Transverse colon (tissue), 4 donors: ENCODE measurements around the gene PLA2G7. TPM values are rescaled to one million over a fixed set of nuclear protein-coding genes. Genes with fewer than 3 reads are reported as not detected.

Source experiments
- DNase-seq: peaks from one replicate; pipeline ENCODE4 v3.0.0-alpha.2; 2019
- H3K27ac ChIP-seq, 4 donors: fragments of 200-600 bp; sonication (generic); 2 replicates each; pipeline ENCODE4 v1.5.1; 2016 to 2018; ENCODE audit warnings: inconsistent platforms in 4 of 4
- H3K27me3 ChIP-seq: fragments of 200-600 bp; sonication (generic); 2 replicates; pipeline ENCODE4 v1.5.1; 2017; ENCODE audit warnings: inconsistent platforms
- H3K36me3 ChIP-seq, 4 donors: fragments of 200-600 bp; sonication (generic); 2 replicates each; pipeline ENCODE4 v1.5.1; 2017 to 2019; ENCODE audit warnings: inconsistent platforms in 4 of 4
- H3K4me1 ChIP-seq, 4 donors: fragments of 200-600 bp; sonication (generic); 2 replicates each; pipeline ENCODE4 v1.5.1; 2017 to 2020; ENCODE audit warnings: inconsistent platforms in 4 of 4
- H3K4me3 ChIP-seq, 4 donors: fragments of 200-600 bp; sonication (generic); 1 replicate in 1 of 4; 2 replicates in 3 of 4; pipeline versions ENCODE4 v1.5.1 to v1.6.1; 2017 to 2019; ENCODE audit warnings: inconsistent platforms in 4 of 4
- H3K9me3 ChIP-seq, 2 donors: fragments of 200-600 bp; sonication (generic); 2 replicates each; pipeline ENCODE4 v1.5.1; 2017 to 2019; ENCODE audit warnings: inconsistent platforms in 2 of 2
- EP300 ChIP-seq: sonication (generic); formaldehyde crosslinking; IDR thresholded peaks from one replicate; pipeline ENCODE4 v1.6.1; 2017; ENCODE audit warnings: antibody characterized with exemption, low read depth
- POLR2A ChIP-seq: fragments of 450-650 bp; IDR thresholded peaks from one replicate; pipeline ENCODE4 v1.6.1; 2016; ENCODE audit warnings: antibody characterized with exemption, mild to moderate bottlenecking, moderate library complexity
- POLR2AphosphoS5 ChIP-seq, 3 donors: sonication (generic); formaldehyde crosslinking; IDR thresholded peaks; one replicate each; pipeline ENCODE4 v1.6.1; 2016; ENCODE audit warnings: antibody characterized with exemption in 3 of 3
- WGBS, 2 donors: methylation state at CpG; one replicate each; pipeline ENCODE4 v1.1.5; 2018; ENCODE audit warnings: low coverage in 1 of 2; 5-methylcytosine and 5-hydroxymethylcytosine counted together
- in situ Hi-C, 4 donors: fragments of 200-750 bp; cut with MboI; loops; one replicate each; pipeline versions ENCODE4 v1.15.0 to v1.15.1; 2017; ENCODE audit warnings: low sequenced_read_pairs in 3 of 4, low pct_ligation_motif_present in 1 of 4, low pct_unique_long_range_greater_than_20kb in 1 of 4
- intact Hi-C: fragments of 100-400 bp; cut with DNase I; formaldehyde crosslinking; loops from one replicate; pipeline ENCODE4 v1.15.1; 2023; ENCODE audit warnings: low total_unique reads
- total RNA-seq, 4 donors: library from RNA; depleted of rRNA; stranded (reverse); fragments of >200 nt; gene quantifications; one replicate each; pipeline ENCODE4 v1.1.0, GENCODE V29; 2016
- TF ChIP-seq, protein P1 (sequence below), 5 experiments: fragments of 200-600 bp in 3 of 5; fragments of 450-650 bp in 2 of 5; sonication (generic) in 3 of 5; IDR thresholded peaks; 1 replicate in 2 of 5; 2 replicates in 3 of 5; pipeline ENCODE4 v1.5.1; 2016 to 2017; ENCODE audit warnings: antibody characterized with exemption in 5 of 5, inconsistent platforms in 3 of 5, mild to moderate bottlenecking in 2 of 5, moderate library complexity in 1 of 5

The PLA2G7 gene
- 1 to 10 TPM in 2 of 4 donors, under 1 TPM in 1, not detected in 1; 0.14 to 3.0 (median 1.4) TPM for total RNA-seq

DNA sequence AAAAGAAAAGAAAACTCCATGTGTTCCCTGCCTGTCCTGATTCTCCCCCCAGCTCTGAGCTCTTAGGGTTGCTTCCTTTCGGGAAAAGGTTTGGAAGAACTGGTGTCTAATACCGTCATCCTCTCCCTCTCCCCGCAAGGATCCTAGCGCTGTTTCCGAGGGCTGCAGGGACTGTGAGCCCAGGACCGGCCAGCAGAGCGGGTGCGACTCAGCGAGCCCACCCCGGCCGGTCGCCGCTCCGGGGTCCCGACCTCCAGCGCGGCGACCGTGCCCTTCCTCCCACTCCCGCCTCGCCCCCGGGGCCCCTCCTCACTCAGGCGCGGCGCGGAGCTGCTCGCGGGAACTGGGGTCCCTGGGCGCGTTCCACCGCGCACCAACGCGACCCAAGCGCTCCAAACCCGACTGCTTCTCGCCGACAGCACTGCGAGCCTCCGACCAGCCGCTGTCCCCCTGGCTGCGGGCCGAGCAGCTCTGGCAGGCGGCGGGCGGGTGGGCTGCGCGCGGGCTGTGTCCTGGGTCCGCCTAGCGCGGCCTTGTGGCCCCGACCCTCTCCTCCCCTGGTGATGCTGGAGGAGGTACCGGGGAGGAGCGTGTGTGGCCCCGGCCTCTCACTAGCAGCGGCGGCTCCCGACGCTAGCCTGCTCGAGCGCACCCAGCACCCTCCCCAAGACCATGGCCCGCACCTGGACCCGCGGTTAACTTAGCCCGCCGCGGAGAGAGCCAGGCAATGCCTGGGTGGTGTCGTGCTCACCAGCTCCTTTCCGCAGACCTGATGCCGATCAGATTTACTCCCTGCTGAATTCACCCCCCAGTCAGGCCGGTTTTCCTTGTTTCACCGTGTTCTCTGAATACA, at the start of gene PLA2G7:
Gene PLA2G7 (minus strand): TSS at position 509 of the 853 bp plus-strand sequence. CDS start 12,484 bp downstream, outside the sequence.
- WGBS, 2 donors, result 0 to 3% methylated on average over 1 to 58 of the region's 73 CpGs
- in situ Hi-C loops (no loop called here), intact Hi-C loops (no loop called here)
- no peaks in the 10 kb centered on the region for H3K9me3 ChIP-seq
- TF ChIP-seq POLR2A (peak; percentile 39), EP300 (no peak)
- H3K27me3 ChIP-seq, result peaks cover 38% of the 10 kb centered on the region
- H3K36me3 ChIP-seq, result no peaks in the 10 kb centered on the region
- peak within 1 kb of the TSS; percentile 36 to 56 (median 45) for H3K4me3 ChIP-seq
- peak within 1 kb of the TSS in 2 of 4 donors; percentile 8 to 13 for H3K27ac ChIP-seq
- peaks cover 0 to 16% (median 15%) of the 10 kb centered on the region in 4 donors for H3K4me1 ChIP-seq
- DNase-seq, result peak; percentile 18

DNA sequence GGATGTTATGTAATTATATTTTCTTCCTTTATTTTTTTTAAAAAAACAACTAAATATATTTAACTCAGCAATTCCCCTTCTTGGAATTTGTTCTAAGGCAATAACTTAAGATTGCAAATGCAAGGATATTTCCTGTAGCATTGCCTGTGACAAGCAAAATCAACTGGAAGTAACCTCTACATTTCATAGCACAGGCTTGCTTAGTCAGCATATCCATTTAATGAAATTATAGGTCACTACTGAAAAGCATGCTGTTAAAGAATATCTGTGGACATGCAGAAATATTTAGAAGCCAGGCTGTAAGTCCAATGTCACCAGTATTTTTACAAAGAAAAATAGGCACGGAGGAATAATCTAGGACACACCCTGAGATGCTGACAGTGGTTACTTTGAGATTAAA, 49.4 kb upstream of the PLA2G7 start:
- H3K36me3 ChIP-seq, result no peaks in the 10 kb centered on the region
- H3K4me1 ChIP-seq, result peaks cover 0 to 11% (median 5%) of the 10 kb centered on the region in 4 donors
- TF ChIP-seq, protein P1, sequence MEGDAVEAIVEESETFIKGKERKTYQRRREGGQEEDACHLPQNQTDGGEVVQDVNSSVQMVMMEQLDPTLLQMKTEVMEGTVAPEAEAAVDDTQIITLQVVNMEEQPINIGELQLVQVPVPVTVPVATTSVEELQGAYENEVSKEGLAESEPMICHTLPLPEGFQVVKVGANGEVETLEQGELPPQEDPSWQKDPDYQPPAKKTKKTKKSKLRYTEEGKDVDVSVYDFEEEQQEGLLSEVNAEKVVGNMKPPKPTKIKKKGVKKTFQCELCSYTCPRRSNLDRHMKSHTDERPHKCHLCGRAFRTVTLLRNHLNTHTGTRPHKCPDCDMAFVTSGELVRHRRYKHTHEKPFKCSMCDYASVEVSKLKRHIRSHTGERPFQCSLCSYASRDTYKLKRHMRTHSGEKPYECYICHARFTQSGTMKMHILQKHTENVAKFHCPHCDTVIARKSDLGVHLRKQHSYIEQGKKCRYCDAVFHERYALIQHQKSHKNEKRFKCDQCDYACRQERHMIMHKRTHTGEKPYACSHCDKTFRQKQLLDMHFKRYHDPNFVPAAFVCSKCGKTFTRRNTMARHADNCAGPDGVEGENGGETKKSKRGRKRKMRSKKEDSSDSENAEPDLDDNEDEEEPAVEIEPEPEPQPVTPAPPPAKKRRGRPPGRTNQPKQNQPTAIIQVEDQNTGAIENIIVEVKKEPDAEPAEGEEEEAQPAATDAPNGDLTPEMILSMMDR (IDR thresholded peaks at IDR 0.05), result no peak
- TF ChIP-seq EP300, result no peak
- TF ChIP-seq POLR2AphosphoS5 (IDR thresholded peaks at IDR 0.05), result no peak
- TF ChIP-seq POLR2A, result no peak
- WGBS, 2 donors, result 89 to 93% methylated on average over 1 of the region's 1 CpG
- H3K27me3 ChIP-seq, result no peaks in the 10 kb centered on the region
- no peak for DNase-seq
- intact Hi-C loops (no loop called here), in situ Hi-C loops (no loop called here)
- no peak overlapping the region for H3K27ac ChIP-seq
- H3K9me3 ChIP-seq, result no peaks in the 10 kb centered on the region
- no peak overlapping the region for H3K4me3 ChIP-seq

DNA sequence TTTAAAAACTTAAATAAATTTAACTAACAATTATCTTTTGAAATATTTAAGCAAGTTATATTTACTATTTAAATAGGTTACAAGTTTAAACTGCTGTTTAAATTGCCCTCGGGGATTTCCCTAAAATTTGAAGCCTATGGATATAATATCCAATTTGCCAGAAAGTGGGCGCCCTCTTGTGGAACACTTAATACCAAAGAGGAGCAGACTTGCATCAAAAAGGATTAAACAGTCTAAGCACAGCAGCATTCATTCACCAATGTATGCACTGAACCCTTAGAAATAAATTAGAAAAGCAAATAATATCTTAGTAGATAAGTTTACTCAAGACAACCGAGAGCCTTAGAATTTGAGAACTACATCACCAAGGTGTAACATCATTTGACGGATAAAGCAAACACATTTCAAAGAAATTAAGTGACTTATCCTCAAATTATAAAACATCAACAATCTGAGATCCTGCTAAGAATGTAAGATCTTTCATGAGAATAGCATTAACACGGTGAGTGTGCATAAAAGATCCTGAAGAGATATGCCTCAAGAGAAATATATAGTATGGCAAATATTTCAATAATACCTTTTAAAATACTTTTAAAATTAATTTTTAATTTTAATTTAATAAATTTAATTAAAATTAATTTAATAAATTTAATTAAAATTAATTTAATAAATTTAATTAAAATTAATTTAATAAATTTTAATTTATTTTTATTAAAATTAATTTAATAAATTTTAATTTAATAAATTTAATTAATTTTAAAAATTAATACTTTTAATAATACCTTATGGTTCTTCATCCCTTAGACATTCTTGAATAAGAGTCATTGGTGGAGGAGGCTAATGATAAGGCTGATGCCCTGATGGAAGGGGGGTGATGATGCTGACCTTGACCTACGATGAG, 46.6 kb upstream of the PLA2G7 start:
- no peak overlapping the region for H3K27ac ChIP-seq
- WGBS, 2 donors, result 33 to 36% methylated on average over 6 of the region's 6 CpGs
- no peaks in the 10 kb centered on the region for H3K9me3 ChIP-seq
- intact Hi-C loops, result no loop called here
- in situ Hi-C loops, result no loop called here
- peak; percentile 42 for DNase-seq
- H3K4me3 ChIP-seq, result no peak overlapping the region
- no peaks in the 10 kb centered on the region for H3K27me3 ChIP-seq
- H3K36me3 ChIP-seq, result no peaks in the 10 kb centered on the region
- H3K4me1 ChIP-seq, result peaks cover 0 to 5% (median 2%) of the 10 kb centered on the region in 4 donors
- TF ChIP-seq, protein P1 (IDR thresholded peaks at IDR 0.05), result peak; percentile 54 to 63 (median 61)
- no peak for TF ChIP-seq POLR2AphosphoS5 (IDR thresholded peaks at IDR 0.05)

DNA sequence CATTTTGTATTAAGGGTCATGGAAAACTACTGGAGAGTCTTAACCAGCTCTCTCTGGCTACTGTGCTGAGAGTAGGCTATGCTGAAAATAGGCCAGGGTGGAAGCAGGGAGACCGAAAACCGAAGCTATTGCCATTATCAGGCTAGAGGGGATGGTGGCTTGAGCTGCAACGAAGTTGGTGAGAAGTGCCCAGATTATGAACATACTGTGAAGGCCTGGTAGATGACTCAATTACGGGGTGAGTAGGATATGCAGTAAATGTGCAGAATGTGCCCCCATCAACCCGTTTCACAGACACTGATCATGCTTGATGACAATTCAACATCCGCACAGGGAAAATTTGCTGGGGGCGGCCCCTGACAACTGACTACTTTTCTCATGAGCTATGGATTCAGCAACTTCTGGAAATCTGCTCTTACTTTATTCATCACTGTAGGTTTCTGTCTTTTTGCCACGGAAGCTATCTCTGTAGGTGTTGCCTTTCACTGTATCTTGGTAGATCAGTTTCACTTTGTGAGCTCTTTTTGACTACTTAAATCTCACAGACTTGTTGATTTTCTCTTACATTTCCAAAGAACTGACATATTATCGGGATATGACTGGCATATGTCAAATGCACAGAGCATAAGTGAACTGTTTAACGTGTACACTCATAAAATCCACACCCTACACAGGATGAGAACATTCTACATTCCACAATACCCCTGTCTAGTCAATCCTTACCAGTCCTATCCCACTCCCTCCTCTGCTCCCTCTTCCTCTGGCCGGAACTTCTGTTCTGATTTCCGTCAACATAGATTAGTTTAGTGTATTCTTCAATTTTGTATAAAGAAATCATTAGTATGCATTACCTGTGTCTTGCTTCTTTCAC, 42.5 kb upstream of the PLA2G7 start:
- WGBS, 2 donors, result 65 to 84% methylated on average over 7 to 12 of the region's 12 CpGs
- DNase-seq, result no peak
- intact Hi-C loops, result no loop called here

More for the DNA sequence above, 42.5 kb upstream of the PLA2G7 start:
- no peaks in the 10 kb centered on the region for H3K27me3 ChIP-seq
- TF ChIP-seq, protein P1 (IDR thresholded peaks at IDR 0.05), result no peak
- TF ChIP-seq EP300 (no peak), POLR2A (no peak), POLR2AphosphoS5 (IDR thresholded peaks at IDR 0.05) (no peak)
- H3K27ac ChIP-seq, result no peak overlapping the region
- no peak overlapping the region for H3K4me3 ChIP-seq
- no peaks in the 10 kb centered on the region for H3K36me3 ChIP-seq
- H3K9me3 ChIP-seq, result no peaks in the 10 kb centered on the region
- in situ Hi-C loops, result no loop called here
- H3K4me1 ChIP-seq, result peaks cover 0 to 5% (median 0%) of the 10 kb centered on the region in 4 donors
